HG03469 (cell line): ENCODE measurements around the gene MRPL51.
A peak's percentile ranks its signal among the peaks of the same experiment; 100 is the strongest.

Source experiments
- ATAC-seq: cut with Tn5 transposase; IDR thresholded peaks from one replicate; pipeline ENCODE4 v1.9.1; 2021; ENCODE audit warnings: mild to moderate bottlenecking, moderate library complexity, moderate number of reproducible peaks; ENCODE audit not compliant: unreplicated experiment

The MRPL51 gene

DNA sequence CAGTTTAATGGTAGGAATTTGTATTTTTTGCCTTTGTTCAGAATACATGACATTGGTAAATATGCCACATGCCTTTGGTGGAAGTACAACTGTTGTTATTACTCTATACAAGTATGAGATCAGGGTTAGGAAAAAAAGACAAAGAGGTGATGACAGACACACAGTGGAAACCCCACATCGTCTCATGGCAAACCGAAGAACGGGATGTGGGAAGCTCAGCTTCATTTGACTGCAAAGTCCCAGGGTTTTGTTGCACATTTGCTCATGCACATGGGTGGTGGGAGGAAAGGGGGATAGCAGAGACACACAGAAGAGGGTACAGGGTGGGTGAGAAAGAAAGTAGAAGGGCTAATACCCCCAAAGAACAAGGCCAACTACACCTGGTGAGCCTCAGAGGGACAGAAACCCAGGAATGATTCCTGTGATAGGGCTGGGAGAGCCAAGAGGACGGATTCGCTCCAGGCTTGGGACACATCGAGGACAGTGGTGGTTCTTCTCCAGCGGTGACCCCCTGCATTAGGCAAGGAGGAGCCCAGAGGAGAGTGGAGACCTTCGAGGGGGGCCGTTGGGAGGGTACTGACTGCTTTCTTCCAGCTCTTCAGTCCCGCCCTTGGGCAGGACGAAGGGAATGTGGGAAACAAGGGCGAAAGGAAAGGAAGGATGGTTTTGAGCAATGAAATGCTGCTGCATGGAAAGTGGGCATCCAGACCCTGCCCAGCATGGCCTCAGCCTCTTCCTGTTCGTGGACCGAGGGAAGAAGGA, 30.6 kb downstream of the MRPL51 start:
- no peak for ATAC-seq

DNA sequence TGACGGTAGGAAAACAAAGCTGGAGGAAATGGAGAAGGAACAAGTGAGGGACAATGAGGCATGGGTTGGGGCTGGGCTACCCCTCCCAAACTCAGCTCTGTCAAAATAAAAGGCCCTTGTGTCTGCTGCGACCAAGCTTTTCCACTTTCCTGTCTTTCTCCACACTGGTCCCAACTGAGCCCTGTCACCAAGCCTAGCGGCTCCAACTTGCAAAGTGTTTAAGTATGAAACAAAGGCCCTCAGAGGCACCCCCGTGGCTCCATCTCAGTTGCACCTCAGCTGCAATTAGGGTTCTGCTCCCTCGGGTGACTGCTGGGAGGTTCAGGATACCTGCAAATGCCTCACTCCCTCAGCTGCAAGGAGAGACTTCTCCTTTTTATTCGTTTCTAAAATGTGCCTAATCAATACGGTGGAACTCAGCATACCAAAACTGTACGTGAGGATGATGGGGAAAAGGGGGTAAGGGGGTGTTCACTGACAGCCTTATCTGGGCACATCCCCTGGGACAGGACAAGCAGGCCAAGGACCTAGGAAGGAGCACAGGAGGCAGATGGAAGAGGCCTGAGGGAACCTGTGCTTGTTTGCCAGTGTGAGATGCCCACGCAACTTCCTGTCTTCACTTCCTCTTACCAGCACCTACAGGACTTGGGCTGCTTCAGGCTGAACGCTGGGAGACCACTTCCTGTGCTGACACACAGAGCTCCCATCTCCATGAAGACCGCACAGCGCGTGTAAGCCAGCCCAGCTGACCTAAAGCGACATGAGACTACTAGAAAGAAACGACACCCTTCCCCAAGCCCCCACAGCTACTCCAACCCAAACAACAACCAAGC, 31.4 kb downstream of the MRPL51 start:
- peak; percentile 56 for ATAC-seq

DNA sequence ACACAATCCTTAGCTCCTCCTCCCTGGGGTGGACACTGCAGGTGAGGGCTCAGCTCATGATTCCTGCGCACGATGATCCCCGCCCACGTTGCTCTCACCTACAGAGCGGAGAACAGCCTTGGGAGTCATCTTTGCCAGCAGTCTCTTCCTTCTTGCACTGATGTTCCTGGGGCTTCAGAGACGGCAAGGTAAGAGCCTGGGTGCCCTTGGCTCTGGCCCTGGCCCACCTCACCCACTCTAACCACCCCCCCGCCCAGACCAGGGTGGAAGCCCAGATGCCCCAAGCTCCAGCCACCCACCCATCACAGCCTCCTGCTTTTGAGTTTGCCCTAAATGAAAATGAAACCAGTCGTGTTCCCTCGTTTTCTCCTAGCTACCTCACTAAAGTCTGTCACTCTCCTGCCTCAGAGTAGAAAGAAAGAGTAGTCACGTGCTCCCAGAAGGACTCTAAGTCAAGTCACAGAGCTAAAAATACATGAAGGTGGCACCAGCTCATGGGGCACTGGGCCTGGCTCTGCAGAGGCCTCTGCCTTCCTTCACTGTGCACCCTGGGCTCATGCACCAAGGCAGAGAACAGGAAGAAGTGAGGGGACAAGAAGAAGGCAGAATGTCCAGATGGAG, 32.2 kb downstream of the MRPL51 start:
- ATAC-seq, result no peak

DNA sequence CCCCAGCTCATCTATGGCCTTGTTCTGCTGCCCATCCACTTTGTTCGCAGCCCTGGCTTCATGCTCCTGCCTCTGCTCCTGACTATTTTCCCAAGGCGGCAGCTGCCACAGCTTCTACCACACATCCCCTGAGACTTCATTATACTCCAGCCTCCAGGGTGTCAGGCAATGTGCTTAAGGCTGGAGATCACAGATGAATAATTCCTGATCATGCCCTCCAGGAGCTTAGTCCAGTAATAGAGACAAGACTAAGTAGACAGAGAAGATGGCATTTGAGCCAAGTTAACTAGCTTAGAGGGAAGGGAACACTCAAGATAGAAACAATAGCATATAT, 34.1 kb downstream of the MRPL51 start:
- ATAC-seq, result no peak

DNA sequence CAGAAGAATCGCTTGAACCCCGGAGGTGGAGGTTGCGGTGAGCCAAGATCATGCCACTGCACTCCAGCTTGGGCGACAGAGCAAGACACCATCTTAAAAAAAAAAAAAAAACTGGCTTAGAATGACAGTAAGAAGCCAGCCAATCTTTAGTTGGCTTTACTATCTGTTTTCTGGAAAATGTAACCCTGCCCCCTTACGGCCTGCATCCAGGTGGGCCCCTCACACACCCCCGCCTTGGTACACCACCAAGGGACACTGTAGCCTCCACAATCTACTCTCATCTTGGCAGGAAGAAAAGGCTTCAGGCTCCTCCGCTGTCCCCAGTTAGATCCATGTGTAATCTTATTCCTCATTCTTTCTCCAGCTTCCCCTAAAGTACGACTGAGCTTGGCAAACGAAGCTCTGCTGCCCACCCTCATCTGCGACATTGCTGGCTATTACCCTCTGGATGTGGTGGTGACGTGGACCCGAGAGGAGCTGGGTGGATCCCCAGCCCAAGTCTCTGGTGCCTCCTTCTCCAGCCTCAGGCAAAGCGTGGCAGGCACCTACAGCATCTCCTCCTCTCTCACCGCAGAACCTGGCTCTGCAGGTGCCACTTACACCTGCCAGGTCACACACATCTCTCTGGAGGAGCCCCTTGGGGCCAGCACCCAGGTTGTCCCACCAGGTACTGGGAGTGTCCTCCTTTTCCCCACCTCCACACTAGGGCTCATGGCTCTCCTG, 34.6 kb downstream of the MRPL51 start:
- ATAC-seq, result no peak

DNA sequence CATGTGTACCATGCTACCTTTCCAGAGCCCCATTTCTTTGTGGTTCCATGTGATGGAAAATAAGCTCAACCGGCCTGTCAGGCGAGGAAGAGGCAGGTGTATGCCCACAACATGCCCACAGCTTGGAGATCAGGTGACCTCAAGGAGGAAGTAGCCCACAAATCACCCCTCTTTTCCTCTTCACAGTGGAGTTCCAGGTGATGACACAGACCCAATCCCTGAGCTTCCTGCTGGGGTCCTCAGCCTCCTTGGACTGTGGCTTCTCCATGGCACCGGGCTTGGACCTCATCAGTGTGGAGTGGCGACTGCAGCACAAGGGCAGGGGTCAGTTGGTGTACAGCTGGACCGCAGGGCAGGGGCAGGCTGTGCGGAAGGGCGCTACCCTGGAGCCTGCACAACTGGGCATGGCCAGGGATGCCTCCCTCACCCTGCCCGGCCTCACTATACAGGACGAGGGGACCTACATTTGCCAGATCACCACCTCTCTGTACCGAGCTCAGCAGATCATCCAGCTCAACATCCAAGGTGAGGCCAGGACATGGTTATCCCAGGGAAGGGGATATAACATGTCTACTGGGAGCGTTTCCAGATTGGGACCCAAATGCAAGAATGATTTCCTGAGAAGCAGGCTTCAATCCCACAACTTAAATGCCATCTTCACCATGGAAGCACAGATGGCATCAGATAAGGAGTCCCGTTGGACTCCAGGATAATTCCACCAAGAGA, 35.7 kb downstream of the MRPL51 start:
- no peak for ATAC-seq

DNA sequence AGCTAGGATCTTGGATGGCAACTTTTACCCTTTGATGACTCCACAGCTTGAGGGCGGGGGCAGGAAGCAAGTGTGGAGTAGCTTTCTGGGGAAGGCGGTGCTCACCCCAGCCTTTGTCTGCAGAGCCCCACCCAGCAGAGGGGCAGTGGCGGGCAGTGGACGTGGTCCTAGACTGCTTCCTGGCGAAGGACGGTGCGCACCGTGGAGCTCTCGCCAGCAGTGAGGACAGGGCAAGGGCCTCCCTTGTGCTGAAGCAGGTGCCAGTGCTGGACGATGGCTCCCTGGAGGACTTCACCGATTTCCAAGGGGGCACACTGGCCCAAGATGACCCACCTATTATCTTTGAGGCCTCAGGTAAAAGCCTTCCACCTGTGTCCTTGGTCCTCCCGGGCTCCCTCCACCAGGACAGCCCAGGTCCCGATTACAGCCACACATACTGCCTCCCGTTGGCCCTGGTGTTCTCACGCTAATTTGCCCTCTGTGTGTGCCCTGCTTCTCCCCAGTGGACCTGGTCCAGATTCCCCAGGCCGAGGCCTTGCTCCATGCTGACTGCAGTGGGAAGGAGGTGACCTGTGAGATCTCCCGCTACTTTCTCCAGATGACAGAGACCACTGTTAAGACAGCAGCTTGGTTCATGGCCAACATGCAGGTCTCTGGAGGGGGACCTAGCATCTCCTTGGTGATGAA, 40.0 kb downstream of the MRPL51 start:
- no peak for ATAC-seq

DNA sequence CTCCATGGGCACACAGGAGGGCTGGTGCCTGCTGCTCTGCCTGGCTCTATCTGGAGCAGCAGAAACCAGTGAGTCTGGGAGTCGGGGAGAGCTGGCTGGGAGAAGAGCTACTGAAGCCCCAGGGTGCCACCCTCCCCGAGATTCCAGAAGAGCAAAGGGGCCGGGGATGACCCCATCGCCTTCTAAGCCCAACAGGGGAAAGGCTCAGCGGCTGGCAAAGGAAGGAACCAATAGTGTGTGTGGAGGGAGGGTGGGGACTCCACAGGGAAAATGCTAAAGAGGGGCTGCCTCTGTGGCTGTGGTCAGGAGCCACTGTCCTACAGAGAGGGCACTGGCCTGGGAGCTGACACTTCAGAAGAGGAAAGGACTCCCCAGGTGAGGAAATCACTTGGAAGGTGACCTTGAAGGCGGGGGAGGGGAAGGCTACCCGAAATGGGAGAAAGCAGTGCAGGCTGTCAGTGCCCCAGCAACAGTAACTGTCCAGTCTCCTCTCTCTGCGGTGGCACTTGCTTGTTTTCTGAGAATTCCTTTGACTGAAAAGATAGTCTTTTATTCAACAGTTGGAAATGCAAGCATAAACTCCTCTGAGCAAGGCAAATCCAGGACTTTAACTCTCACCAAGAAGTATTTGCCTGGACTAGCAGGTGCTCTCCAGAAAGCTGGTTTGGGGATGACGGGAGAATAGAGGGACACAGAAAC, 40.7 kb downstream of the MRPL51 start:
- ATAC-seq, result no peak

DNA sequence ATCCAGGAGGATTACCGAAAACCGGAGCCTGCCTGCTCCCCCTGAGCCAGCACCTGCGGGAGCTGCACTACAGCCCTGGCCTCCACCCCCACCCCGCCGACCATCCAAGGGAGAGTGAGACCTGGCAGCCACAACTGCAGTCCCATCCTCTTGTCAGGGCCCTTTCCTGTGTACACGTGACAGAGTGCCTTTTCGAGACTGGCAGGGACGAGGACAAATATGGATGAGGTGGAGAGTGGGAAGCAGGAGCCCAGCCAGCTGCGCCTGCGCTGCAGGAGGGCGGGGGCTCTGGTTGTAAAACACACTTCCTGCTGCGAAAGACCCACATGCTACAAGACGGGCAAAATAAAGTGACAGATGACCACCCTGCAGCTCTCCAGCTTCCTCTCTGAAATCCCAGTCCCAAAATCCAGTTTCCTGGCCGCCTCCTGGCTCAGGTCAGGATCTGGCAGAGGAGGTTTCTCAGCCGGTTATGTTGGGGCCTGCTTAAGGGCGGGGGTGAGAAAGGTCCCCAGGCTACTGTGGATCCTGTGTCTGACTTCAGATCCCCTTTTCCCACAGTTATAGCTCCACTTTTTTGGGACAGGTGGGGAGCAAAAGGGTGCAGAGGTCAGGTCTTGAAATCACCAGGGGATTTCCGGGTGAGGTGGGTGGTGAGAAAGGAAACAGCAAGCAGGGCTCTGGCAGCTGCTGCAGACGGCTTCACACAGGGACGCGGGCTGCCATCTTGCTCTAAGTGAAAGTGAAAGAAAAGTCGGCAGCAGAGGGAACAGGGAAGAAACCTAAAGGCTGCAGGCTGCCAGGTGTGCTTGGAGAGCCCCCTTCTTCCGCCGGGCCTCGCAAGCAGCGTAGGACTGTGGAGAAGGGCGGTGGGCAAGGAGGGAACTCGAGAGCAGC, 41.5 kb downstream of the MRPL51 start, which contains the start of gene TAPBPL:
TSS of gene TAPBPL (plus strand) at position 695 of the 897 bp plus-strand sequence. CDS start 207 bp downstream, outside the sequence.
- no peak for ATAC-seq

DNA sequence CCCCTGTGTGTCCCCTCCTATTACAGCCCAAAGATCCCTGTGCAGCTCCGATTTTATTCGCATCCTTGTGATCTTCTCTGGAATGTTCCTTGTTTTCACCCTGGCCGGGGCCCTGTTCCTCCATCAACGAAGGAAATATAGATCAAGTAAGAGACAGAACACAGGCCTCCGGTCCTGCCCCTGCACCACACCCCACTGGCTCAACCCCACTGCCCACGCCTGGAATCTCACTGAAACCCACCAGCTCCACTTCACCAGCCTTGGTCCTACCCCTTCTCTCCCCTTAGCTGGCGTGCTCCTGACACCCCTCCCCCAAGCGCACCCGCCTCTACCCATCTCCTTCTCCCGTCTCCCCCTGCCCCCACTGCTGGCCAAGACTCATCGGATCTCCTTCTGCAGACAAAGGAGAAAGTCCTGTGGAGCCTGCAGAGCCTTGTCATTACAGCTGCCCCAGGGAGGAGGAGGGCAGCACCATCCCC, 42.2 kb downstream of the MRPL51 start:
- ATAC-seq, result no peak

DNA sequence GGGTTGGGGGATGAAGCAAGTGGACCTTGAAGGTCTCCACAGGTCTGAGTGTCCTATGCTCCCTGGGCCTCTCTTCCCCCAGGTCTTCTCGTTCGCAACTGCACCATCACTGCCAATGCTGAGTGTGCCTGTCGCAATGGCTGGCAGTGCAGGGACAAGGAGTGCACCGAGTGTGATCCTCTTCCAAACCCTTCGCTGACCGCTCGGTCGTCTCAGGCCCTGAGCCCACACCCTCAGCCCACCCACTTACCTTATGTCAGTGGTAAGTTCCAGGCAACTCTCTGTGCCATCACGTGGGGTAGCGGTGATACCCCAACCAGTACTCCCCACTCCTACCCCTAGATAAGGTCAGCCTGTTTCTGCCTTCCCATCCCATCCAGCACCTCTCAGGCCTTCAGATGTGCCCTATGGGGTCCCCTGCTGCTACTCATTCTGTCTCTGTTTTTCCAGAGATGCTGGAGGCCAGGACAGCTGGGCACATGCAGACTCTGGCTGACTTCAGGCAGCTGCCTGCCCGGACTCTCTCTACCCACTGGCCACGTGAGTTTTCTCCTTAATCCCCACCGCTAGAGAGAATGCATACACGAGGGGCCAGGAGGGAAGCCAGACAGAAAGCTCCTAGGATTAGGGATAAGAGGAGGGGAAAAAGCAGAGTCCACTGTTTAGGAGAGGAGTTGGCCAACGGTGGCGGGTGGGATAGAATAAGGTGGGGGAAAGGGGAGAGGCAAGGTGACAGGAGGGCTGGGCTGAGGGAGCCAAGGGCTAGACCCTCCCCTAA, 42.8 kb downstream of the MRPL51 start:
- ATAC-seq, result no peak

DNA sequence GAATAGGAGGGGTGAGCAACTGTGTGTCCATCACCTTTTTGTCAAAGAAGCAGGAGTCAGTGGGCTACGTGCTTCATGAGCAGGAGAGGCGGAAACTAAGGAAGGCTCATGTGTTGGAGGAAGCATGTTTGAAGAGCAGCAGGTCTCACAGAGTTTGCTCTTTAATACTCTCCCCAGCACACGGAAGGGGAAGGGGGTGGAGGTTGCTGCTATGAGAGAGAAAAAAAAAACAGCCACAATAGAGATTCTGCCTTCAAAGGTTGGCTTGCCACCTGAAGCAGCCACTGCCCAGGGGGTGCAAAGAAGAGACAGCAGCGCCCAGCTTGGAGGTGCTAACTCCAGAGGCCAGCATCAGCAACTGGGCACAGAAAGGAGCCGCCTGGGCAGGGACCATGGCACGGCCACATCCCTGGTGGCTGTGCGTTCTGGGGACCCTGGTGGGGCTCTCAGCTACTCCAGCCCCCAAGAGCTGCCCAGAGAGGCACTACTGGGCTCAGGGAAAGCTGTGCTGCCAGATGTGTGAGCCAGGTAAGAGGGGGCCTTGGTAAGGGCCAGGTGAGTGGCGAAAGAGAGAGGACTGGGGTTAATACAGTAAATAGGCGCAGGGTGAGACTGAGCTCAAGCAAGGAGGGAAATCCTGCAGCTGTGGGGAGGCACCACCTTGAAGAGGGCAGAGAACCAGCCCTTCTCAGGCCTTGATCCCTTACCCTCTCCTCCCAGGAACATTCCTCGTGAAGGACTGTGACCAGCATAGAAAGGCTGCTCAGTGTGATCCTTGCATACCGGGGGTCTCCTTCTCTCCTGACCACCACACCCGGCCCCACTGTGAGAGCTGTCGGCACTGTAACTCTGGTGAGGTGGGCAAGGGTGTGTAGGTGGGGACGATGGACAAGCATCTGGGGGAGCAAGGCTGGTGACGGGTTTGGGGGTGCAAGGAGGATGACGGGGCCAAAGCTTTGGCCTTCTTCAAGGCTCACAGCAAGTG, 48.1 kb downstream of the MRPL51 start, which contains the start of gene CD27:
TSS of gene CD27 (plus strand) at position 252 of the 985 bp plus-strand sequence. CDS start at position 393, 141 bp downstream.
- ATAC-seq, result no peak

DNA sequence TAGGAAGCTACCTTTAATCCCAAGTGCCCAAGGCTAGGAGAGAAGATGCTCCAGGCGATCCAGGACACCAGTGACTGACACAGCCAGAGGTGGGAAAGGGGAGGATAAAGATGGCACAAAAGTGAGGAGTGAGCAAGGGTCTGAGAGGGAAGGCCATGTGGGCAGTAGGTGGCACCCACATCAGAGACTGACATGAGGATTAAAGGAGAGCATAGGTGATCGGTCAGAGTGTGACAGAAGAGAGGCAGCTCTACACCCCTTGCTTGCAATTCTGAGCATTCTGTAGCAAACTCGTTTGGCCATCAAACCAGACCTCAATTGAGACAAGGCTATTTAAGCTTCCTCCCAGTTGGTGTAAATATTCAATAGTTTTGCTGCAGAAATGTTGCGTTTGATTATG, 49.0 kb downstream of the MRPL51 start:
- no peak for ATAC-seq

DNA sequence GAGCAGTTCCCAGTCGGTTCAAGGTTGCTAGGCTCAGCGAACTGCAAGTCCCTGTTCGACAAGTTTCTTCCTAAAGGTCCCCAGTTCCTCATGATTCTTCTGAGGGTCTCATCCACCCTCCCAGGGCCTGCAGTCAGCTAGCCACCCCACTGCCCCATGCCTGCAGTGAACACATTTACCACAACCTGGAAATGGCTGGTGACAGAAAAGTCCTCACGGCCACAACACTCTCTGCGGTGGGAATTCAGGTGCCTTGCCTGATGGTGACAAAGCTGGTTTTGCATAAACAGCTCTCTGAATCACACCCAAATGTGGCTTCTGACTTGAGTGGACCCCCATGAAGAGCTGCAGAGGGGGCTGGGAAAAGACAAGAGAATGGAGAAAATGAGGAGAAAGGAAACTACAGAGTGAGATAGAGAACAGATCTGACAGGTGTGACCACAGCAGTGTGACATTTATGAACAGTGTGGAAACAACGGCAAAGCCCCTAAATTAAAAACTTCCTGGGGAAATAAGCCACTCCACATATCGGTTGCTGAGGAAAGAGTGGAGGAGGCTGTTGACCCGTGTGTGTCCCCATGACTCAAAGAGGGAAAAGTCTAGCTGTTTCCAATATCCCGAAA, 49.6 kb downstream of the MRPL51 start:
- no peak for ATAC-seq

DNA sequence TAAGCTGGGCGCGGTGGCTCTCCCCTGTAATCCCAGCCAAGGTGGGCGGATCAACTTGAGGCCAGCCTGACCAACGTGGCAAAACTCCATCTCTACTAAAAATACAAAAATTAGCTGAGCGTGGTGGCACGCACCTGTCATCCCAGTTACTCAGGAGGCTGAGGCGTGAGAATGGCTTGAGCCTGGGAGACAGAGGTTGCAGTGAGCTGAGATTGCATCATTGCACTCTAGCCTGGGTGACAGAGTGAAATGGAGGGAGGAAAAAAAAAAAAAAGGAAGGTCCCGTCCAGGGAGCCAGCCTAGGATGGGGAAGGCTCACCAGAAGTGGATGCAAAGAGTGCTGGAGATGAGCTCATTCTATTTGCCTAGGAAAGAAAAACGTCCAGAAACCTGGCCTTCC, 50.2 kb downstream of the MRPL51 start:
- no peak for ATAC-seq
